ENCODE results near the gene CCDC172.

DNA sequence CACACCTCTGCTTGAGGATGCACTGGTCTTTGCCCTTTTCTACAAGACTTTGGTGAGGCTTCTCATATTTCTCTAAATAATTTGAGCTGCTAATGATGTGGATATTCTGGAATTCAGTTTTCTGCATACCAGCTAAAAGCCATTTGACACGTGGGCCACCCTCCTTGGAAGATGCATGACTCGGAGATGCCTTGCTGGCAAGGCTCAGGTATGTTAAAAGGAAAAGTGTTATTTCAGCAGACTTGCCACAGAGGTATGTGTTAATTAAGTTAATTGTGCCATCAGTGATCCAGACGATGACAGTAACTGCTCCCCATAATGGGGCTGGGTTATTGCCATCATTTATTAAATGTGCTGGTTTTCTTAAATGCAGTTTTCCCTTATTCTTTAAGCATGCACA, 42.5 kb upstream of the CCDC172 start:
- TF ChIP-seq FOXA1 (IDR thresholded peaks at IDR 0.05) (no peak), HDGF (IDR thresholded peaks at IDR 0.05; ENCODE audit: borderline replicate concordance) (no peak), ZNF384 (IDR thresholded peaks at IDR 0.05) (no peak), SP1 (IDR thresholded peaks at IDR 0.05) (no peak), FOXM1 (IDR thresholded peaks at IDR 0.05; ENCODE audit: borderline replicate concordance) (no peak), TARDBP (IDR thresholded peaks at IDR 0.05) (no peak), SUZ12 (IDR thresholded peaks at IDR 0.05) (no peak), BHLHE40 (IDR thresholded peaks at IDR 0.05; ENCODE audit: borderline replicate concordance) (no peak), ELF4 (IDR thresholded peaks at IDR 0.05) (no peak), CTBP1 (IDR thresholded peaks at IDR 0.05; ENCODE audit: borderline replicate concordance) (no peak)
- TF ChIP-seq, protein P1, sequence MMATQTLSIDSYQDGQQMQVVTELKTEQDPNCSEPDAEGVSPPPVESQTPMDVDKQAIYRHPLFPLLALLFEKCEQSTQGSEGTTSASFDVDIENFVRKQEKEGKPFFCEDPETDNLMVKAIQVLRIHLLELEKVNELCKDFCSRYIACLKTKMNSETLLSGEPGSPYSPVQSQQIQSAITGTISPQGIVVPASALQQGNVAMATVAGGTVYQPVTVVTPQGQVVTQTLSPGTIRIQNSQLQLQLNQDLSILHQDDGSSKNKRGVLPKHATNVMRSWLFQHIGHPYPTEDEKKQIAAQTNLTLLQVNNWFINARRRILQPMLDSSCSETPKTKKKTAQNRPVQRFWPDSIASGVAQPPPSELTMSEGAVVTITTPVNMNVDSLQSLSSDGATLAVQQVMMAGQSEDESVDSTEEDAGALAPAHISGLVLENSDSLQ (IDR thresholded peaks at IDR 0.05): no peak

All from HEK293T (cell line).